ENCODE results near the gene FIGN. TPM values are rescaled to one million over a fixed set of nuclear protein-coding genes. Genes with fewer than 3 reads are reported as not detected.

Gene FIGN
- total RNA-seq, 1 donor from 2014 or later, result 0.79 TPM

GRCh38 chr2:163736433-163737189 lies 803 bp upstream of the FIGN start:
- Histone ChIP-seq H3K27me3 (ENCODE audit: control insufficient read depth, insufficient read depth, low read length) (no peaks in the 10 kb centered on the region), H3K4me3 (ENCODE audit: low read depth, low read length) (peak overlapping the region; percentile 81), H3K36me3 (ENCODE audit: control insufficient read depth, insufficient read depth, low read length) (no peaks in the 10 kb centered on the region)
- peak; percentile 17 for TF ChIP-seq CTCF (IDR thresholded peaks at IDR 0.05; ENCODE audit: insufficient read depth, low read length, severe bottlenecking)
- DNase-seq (ENCODE audit: low read depth), result no peak
- peak; percentile 60 for FAIRE-seq

GRCh38 chr2:163734881-163735684 lies 725 bp downstream of the FIGN start:
- no peaks in the 10 kb centered on the region for H3K36me3 ChIP-seq (ENCODE audit: control insufficient read depth, insufficient read depth, low read length)
- DNase-seq (ENCODE audit: low read depth) (peak; percentile 53), FAIRE-seq (no peak)
- H3K4me3 ChIP-seq (ENCODE audit: low read depth, low read length), result peak overlapping the region; percentile 81
- no peaks in the 10 kb centered on the region for H3K27me3 ChIP-seq (ENCODE audit: control insufficient read depth, insufficient read depth, low read length)
- TF ChIP-seq CTCF (IDR thresholded peaks at IDR 0.05; ENCODE audit: insufficient read depth, low read length, severe bottlenecking), result no peak

- H3K27me3 ChIP-seq (ENCODE audit: control insufficient read depth, insufficient read depth, low read length), result no peaks in the 10 kb centered on the region
- H3K4me3 ChIP-seq (ENCODE audit: low read depth, low read length), result peak overlapping the region; percentile 81
- no peaks in the 10 kb centered on the region for H3K36me3 ChIP-seq (ENCODE audit: control insufficient read depth, insufficient read depth, low read length)
- no peak for FAIRE-seq
- no peak for DNase-seq (ENCODE audit: low read depth)
- no peak for TF ChIP-seq CTCF (IDR thresholded peaks at IDR 0.05; ENCODE audit: insufficient read depth, low read length, severe bottlenecking)
Observed at GRCh38 chr2:163734401-163734800, 1.4 kb downstream of the FIGN start.

GRCh38 chr2:163733956-163734355 lies 1.9 kb downstream of the FIGN start:
- DNase-seq (ENCODE audit: low read depth) (no peak), FAIRE-seq (no peak)
- no peaks in the 10 kb centered on the region for H3K36me3 ChIP-seq (ENCODE audit: control insufficient read depth, insufficient read depth, low read length)
- no peak for TF ChIP-seq CTCF (IDR thresholded peaks at IDR 0.05; ENCODE audit: insufficient read depth, low read length, severe bottlenecking)
- no peak overlapping the region for H3K4me3 ChIP-seq (ENCODE audit: low read depth, low read length)
- H3K27me3 ChIP-seq (ENCODE audit: control insufficient read depth, insufficient read depth, low read length), result no peaks in the 10 kb centered on the region

- Histone ChIP-seq H3K36me3 (ENCODE audit: control insufficient read depth, insufficient read depth, low read length) (no peaks in the 10 kb centered on the region), H3K27me3 (ENCODE audit: control insufficient read depth, insufficient read depth, low read length) (no peaks in the 10 kb centered on the region), H3K4me3 (ENCODE audit: low read depth, low read length) (no peak overlapping the region)
- TF ChIP-seq CTCF (IDR thresholded peaks at IDR 0.05; ENCODE audit: insufficient read depth, low read length, severe bottlenecking), result no peak
- DNase-seq (ENCODE audit: low read depth) (no peak), FAIRE-seq (no peak)
Observed at GRCh38 chr2:163733301-163733938, 2.4 kb downstream of the FIGN start.

Data from bronchial epithelial cell (primary cell).